Gastrocnemius medialis (tissue), 4 donors: ENCODE data around the gene CRABP2. TPM values are rescaled to one million over a fixed set of nuclear protein-coding genes. Genes with fewer than 3 reads are reported as not detected.

Experiments used
- ATAC-seq, 2 donors: fragments of 150-250 bp; one replicate each; pipeline ENCODE4 v1.9.1; 2016
- DNase-seq, 2 donors: peaks; one replicate each; pipeline ENCODE4 v3.0.0-alpha.2; 2019
- H3K27ac ChIP-seq, 4 donors: fragments of 200-600 bp; sonication (generic); 1 replicate in 1 of 4; 2 replicates in 3 of 4; pipeline ENCODE4 v1.5.1; 2016 to 2018; ENCODE audit warnings: mild to moderate bottlenecking in 2 of 4, moderate library complexity in 1 of 4
- H3K27me3 ChIP-seq, 3 donors: fragments of 200-600 bp; sonication (generic) in 2 of 3; 1 replicate in 1 of 3; 2 replicates in 2 of 3; pipeline versions ENCODE4 v1.5.1 to v1.6.0; 2016 to 2019; ENCODE audit warnings: mild to moderate bottlenecking in 1 of 3, moderate library complexity in 1 of 3
- H3K36me3 ChIP-seq, 2 donors: fragments of 200-600 bp; sonication (generic) in 1 of 2; one replicate each; pipeline ENCODE4 v1.5.1; 2017 to 2018
- H3K4me1 ChIP-seq, 2 donors: fragments of 200-600 bp; sonication (generic) in 1 of 2; one replicate each; pipeline ENCODE4 v1.5.1; 2016 to 2017; ENCODE audit warnings: mild to moderate bottlenecking in 2 of 2
- H3K4me3 ChIP-seq, 4 donors: fragments of 200-600 bp; sonication (generic) in 3 of 4; 1 replicate in 1 of 4; 2 replicates in 3 of 4; pipeline ENCODE4 v1.5.1; 2016 to 2019; ENCODE audit warnings: mild to moderate bottlenecking in 2 of 4
- H3K9me3 ChIP-seq, 3 donors: fragments of 200-600 bp; sonication (generic) in 2 of 3; 1 replicate in 1 of 3; 2 replicates in 2 of 3; pipeline ENCODE4 v1.5.1; 2016 to 2019
- POLR2A ChIP-seq, 2 donors: fragments of 450-650 bp; IDR thresholded peaks; one replicate each; pipeline ENCODE4 v1.6.1; 2017; ENCODE audit warnings: antibody characterized with exemption in 2 of 2, mild to moderate bottlenecking in 2 of 2, moderate library complexity in 2 of 2
- in situ Hi-C, 4 donors: fragments of 200-750 bp; cut with MboI; loops; one replicate each; pipeline versions ENCODE4 v1.15.0 to v1.8.0; 2017; ENCODE audit warnings: low sequenced_read_pairs in 4 of 4
- intact Hi-C: fragments of 100-400 bp; cut with DNase I; formaldehyde crosslinking; loops from one replicate; pipeline ENCODE4 v1.15.1; 2023; ENCODE audit warnings: low total_unique reads
- total RNA-seq, 4 donors: library from RNA; depleted of rRNA; stranded (reverse); fragments of >200 nt; gene quantifications; one replicate each; pipeline versions ENCODE4 v1.1.0 to v1.2.3, GENCODE V29; 2016
- TF ChIP-seq, protein P1 (sequence below), 5 experiments: fragments of 450-650 bp in 3 of 5; fragments of 200-600 bp in 2 of 5; sonication (generic) in 2 of 5; IDR thresholded peaks in 4 of 5; conservative IDR thresholded peaks in 1 of 5; 1 replicate in 4 of 5; 2 replicates in 1 of 5; pipeline ENCODE4 v1.5.1; 2016 to 2019; ENCODE audit warnings: antibody characterized with exemption in 5 of 5, mild to moderate bottlenecking in 3 of 5, moderate library complexity in 3 of 5

CRABP2 gene
- total RNA-seq, 4 donors from 2014 or later = 0.98 to 1.3 TPM; not detected in 2

DNA sequence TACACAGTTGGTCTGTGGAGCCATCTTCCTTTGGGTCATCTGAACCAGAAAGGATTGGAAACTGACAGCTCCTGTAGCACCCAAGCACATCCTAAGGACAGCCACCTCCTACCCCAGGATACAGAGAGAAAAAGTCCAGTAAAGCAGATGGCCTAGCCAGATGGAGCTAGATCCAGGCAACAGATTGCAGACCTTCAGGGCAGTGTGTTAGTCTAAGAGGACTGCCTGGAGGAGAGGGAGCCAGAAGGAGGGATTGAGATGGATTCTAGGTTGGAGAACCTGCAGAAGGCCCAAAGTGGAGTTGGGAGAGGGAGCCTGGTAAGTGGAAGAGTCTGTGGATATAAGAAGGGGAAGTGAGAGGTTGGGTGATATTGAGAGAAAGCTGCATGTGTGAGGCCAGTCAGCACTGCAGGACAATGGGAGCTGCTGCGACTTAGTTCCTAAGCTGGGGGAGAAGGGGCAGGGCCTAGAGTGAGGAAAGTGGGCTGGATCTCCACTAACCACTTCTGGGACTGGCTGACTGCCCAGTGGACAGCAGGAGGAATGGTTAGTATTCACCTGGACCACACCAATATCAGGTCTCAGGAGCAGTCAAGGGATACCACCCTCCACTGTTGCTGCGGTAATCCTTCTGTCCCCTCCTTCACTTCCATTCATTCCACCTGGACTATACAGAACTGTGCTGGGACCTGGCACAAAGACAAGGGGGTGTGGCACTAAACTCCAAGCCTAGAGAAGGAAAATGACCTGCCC, 50.1 kb downstream of the CRABP2 start:
- Histone ChIP-seq H3K4me1 (peaks cover 23 to 24% of the 10 kb centered on the region in 2 donors), H3K9me3 (no peaks in the 10 kb centered on the region), H3K27ac (no peak overlapping the region), H3K27me3 (peaks cover 14 to 19% (median 17%) of the 10 kb centered on the region in 3 donors), H3K4me3 (no peak overlapping the region), H3K36me3 (no peaks in the 10 kb centered on the region)
- DNase-seq (no peak), ATAC-seq (no peak)
- intact Hi-C loops (loop anchor here (5.0 kb wide), 1 partner anchor 73 kb away; no protein-coding TSS in a partner anchor), in situ Hi-C loops (no loop called here)
- TF ChIP-seq, protein P1, sequence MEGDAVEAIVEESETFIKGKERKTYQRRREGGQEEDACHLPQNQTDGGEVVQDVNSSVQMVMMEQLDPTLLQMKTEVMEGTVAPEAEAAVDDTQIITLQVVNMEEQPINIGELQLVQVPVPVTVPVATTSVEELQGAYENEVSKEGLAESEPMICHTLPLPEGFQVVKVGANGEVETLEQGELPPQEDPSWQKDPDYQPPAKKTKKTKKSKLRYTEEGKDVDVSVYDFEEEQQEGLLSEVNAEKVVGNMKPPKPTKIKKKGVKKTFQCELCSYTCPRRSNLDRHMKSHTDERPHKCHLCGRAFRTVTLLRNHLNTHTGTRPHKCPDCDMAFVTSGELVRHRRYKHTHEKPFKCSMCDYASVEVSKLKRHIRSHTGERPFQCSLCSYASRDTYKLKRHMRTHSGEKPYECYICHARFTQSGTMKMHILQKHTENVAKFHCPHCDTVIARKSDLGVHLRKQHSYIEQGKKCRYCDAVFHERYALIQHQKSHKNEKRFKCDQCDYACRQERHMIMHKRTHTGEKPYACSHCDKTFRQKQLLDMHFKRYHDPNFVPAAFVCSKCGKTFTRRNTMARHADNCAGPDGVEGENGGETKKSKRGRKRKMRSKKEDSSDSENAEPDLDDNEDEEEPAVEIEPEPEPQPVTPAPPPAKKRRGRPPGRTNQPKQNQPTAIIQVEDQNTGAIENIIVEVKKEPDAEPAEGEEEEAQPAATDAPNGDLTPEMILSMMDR (IDR thresholded peaks at IDR 0.05 in 4 of 5, conservative IDR thresholded peaks at IDR 0.05 in 1 of 5) = no peak
- TF ChIP-seq POLR2A (IDR thresholded peaks at IDR 0.05) = no peak

DNA sequence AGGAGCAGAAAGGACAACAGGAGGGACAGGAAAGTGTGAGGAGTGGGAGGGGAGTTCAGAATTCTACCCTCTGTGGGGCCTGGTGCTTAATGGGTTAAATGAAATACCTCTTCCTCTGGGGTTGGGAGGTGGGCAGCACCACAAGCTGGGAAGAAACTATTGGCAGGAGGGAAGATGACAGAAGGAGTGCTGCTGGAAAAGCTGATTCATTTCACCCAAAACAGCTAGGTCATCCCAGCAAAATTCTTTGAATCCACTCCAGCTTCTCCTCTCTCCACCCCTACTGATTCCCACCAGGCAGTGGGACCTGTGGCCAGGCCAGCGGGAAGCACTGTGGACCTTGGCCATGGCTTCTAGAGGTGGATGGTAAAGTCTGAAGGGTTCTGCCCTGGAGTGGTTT, 50.7 kb downstream of the CRABP2 start:
- Histone ChIP-seq H3K36me3 (no peaks in the 10 kb centered on the region), H3K27ac (no peak overlapping the region), H3K9me3 (no peaks in the 10 kb centered on the region), H3K4me3 (no peak overlapping the region), H3K27me3 (peaks cover 14 to 19% (median 17%) of the 10 kb centered on the region in 3 donors), H3K4me1 (peaks cover 19 to 20% of the 10 kb centered on the region in 2 donors)
- no peak for TF ChIP-seq POLR2A (IDR thresholded peaks at IDR 0.05)
- TF ChIP-seq, protein P1 (IDR thresholded peaks at IDR 0.05 in 4 of 5, conservative IDR thresholded peaks at IDR 0.05 in 1 of 5) = no peak
- intact Hi-C loops (loop anchor here (5.0 kb wide), 1 partner anchor 72 kb away; no protein-coding TSS in a partner anchor), in situ Hi-C loops (no loop called here)
- ATAC-seq (no peak), DNase-seq (no peak)

DNA sequence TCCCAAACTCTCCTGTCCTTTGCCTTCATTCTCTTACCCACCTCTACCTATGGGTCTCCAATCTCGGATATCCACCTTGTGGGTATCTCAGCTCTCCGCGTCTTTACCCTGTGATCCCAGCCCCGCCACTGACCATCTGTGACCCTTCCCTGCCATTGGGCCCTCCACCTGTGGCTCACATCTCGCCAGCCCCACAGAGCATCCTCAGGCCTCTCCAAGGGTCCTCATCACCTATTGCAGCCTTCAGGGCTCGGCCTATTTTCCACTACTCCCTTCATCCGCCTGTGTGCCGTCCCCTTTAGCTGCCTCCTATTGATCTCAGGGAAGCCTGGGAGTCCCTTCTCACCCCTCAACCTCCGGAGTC, 52.4 kb downstream of the CRABP2 start:
- in situ Hi-C loops (no loop called here), intact Hi-C loops (no loop called here)
- TF ChIP-seq POLR2A (IDR thresholded peaks at IDR 0.05) = no peak
- TF ChIP-seq, protein P1 (IDR thresholded peaks at IDR 0.05 in 4 of 5, conservative IDR thresholded peaks at IDR 0.05 in 1 of 5) = no peak
- no peak overlapping the region for H3K27ac ChIP-seq
- H3K36me3 ChIP-seq = no peaks in the 10 kb centered on the region
- no peak for ATAC-seq
- peaks cover 14 to 19% (median 17%) of the 10 kb centered on the region in 3 donors for H3K27me3 ChIP-seq
- H3K4me3 ChIP-seq = no peak overlapping the region
- no peaks in the 10 kb centered on the region for H3K9me3 ChIP-seq
- no peak for DNase-seq
- H3K4me1 ChIP-seq = peaks cover 12 to 14% of the 10 kb centered on the region in 2 donors

DNA sequence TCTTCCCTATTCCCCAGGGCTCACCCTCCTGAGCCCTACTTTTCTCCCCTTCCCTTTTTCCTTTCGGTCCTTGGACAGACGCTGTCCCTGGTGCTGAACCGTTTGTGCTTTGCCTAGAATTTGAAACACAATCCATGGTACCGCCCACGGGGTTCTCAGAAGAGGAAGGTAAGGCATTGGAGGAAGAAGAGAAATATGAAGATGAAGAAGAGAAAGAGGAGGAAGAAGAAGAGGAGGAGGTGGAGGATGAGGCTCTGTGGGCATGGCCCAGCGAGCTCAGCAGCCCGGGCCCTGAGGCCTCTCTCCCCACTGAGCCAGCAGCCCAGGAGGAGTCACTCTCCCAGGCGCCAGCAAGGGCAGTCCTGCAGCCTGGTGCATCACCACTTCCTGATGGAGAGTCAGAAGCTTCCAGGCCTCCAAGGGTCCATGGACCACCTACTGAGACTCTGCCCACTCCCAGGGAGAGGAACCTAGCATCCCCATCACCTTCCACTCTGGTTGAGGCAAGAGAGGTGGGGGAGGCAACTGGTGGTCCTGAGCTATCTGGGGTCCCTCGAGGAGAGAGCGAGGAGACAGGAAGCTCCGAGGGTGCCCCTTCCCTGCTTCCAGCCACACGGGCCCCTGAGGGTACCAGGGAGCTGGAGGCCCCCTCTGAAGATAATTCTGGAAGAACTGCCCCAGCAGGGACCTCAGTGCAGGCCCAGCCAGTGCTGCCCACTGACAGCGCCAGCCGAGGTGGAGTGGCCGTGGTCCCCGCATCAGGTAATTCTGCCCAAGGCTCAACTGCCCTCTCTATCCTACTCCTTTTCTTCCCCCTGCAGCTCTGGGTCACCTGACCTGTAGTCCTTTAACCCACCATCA, 53.0 kb downstream of the CRABP2 start:
- Histone ChIP-seq H3K36me3 (no peaks in the 10 kb centered on the region), H3K9me3 (no peaks in the 10 kb centered on the region), H3K27me3 (peaks cover 17 to 23% (median 20%) of the 10 kb centered on the region in 3 donors), H3K27ac (no peak overlapping the region), H3K4me1 (peaks cover 8% of the 10 kb centered on the region in 2 donors), H3K4me3 (no peak overlapping the region)
- no peak for DNase-seq
- ATAC-seq = no peak
- TF ChIP-seq POLR2A (IDR thresholded peaks at IDR 0.05) = no peak
- TF ChIP-seq, protein P1 (IDR thresholded peaks at IDR 0.05 in 4 of 5, conservative IDR thresholded peaks at IDR 0.05 in 1 of 5) = no peak
- in situ Hi-C loops (no loop called here), intact Hi-C loops (no loop called here)

Other genes starting within 250 kb of the CRABP2 start
- 100 to 1,000 TPM; 129 to 260 (median 168) TPM for gene MEF2D, start 204.8 kb downstream of the CRABP2 start, total RNA-seq
- under 1 TPM in 2 of 4 donors, not detected in 2; 0.20 to 0.55 TPM for gene IQGAP3, start 133.0 kb downstream of the CRABP2 start, total RNA-seq
- 1 to 10 TPM in 1 of 4 donors, not detected in 3; 3.6 TPM for gene TTC24, start 125.9 kb downstream of the CRABP2 start, total RNA-seq
- gene NAXE, start 113.8 kb downstream of the CRABP2 start, total RNA-seq = 10 to 100 TPM; 34.4 to 66.7 (median 46.0) TPM
- 100 to 1,000 TPM in 1 of 4 donors, 10 to 100 TPM in 3; 35.6 to 103 (median 47.6) TPM for gene GPATCH4, start 104.1 kb downstream of the CRABP2 start, total RNA-seq
- gene HAPLN2, start 86.2 kb downstream of the CRABP2 start, total RNA-seq = 1 to 10 TPM in 3 of 4 donors, under 1 TPM in 1; 0.53 to 6.0 (median 3.0) TPM
- gene BCAN, start 63.5 kb downstream of the CRABP2 start, total RNA-seq = under 1 TPM in 2 of 4 donors, not detected in 2; 0.26 to 0.29 TPM
- 10 to 100 TPM; 13.7 to 60.9 (median 26.4) TPM for gene NES, start 28.2 kb downstream of the CRABP2 start, total RNA-seq
- 10 to 100 TPM; 12.9 to 28.0 (median 17.6) TPM for gene METTL25B, start 22.9 kb upstream of the CRABP2 start, total RNA-seq
- 10 to 100 TPM in 3 of 4 donors, 1 to 10 TPM in 1; 9.5 to 16.4 (median 15.1) TPM for gene ISG20L2, start 23.2 kb upstream of the CRABP2 start, total RNA-seq
- gene MRPL24, start 35.5 kb upstream of the CRABP2 start, total RNA-seq = 100 to 1,000 TPM in 3 of 4 donors, 10 to 100 TPM in 1; 54.9 to 121 (median 102) TPM
- 100 to 1,000 TPM; 154 to 281 (median 240) TPM for gene HDGF, start 46.1 kb upstream of the CRABP2 start, total RNA-seq
- gene PRCC, start 62.0 kb upstream of the CRABP2 start, total RNA-seq = 10 to 100 TPM; 42.8 to 62.3 (median 46.5) TPM
- gene SH2D2A, start 111.3 kb upstream of the CRABP2 start, total RNA-seq = 1 to 10 TPM in 1 of 4 donors, under 1 TPM in 1, not detected in 2; 0.82 to 1.1 TPM
- gene INSRR, start 153.5 kb upstream of the CRABP2 start, total RNA-seq = not detected
- under 1 TPM in 2 of 4 donors, not detected in 2; 0.13 to 0.22 TPM for gene NTRK1, start 155.3 kb upstream of the CRABP2 start, total RNA-seq
- 10 to 100 TPM in 1 of 4 donors, 1 to 10 TPM in 3; 4.3 to 11.2 (median 6.0) TPM for gene PEAR1, start 188.1 kb upstream of the CRABP2 start, total RNA-seq
- gene LRRC71, start 215.0 kb upstream of the CRABP2 start, total RNA-seq = not detected